NCI-H460 (cell line): ENCODE measurements around the gene VAV3. TPM values are rescaled to one million over a fixed set of nuclear protein-coding genes. Genes with fewer than 3 reads are reported as not detected.

ENCODE experiments used
- DNase-seq: peaks from one replicate; pipeline ENCODE4 v3.0.0-alpha.2; 2016; ENCODE audit warnings: low read depth; ENCODE audit errors: extremely low read depth
- total RNA-seq: library from RNA; depleted of rRNA; stranded (reverse); fragments of >200 nt; shearing (Covaris generic); gene quantifications from 2 replicates; pipeline ENCODE4 v1.2.3, GENCODE V29; 2014

VAV3 gene
- total RNA-seq, 1 experiment from 2014 or later: 0.79 TPM

GRCh38 chr1:107692580-107693345, 272.2 kb downstream of the VAV3 start:
- DNase-seq: no peak

- no peak for DNase-seq
These were observed 273.4 kb downstream of the VAV3 start for GRCh38 chr1:107691540-107691939.

- no peak for DNase-seq
These were observed 274.5 kb downstream of the VAV3 start for GRCh38 chr1:107690491-107690890.

- no peak for DNase-seq
These were observed 275.2 kb downstream of the VAV3 start for GRCh38 chr1:107689733-107690132.

- no peak for DNase-seq
These were observed 275.8 kb downstream of the VAV3 start for GRCh38 chr1:107689159-107689558.

GRCh38 chr1:107687849-107688753, 276.9 kb downstream of the VAV3 start:
- no peak for DNase-seq

GRCh38 chr1:107683683-107684082, 281.3 kb downstream of the VAV3 start:
- no peak for DNase-seq

- no peak for DNase-seq
These were observed 281.8 kb downstream of the VAV3 start for GRCh38 chr1:107683191-107683657.

GRCh38 chr1:107682467-107682866, 282.5 kb downstream of the VAV3 start:
- no peak for DNase-seq

GRCh38 chr1:107681001-107681479, 283.9 kb downstream of the VAV3 start:
- no peak for DNase-seq

- no peak for DNase-seq
These were observed 284.4 kb downstream of the VAV3 start for GRCh38 chr1:107680579-107680985.

- DNase-seq: no peak
These were observed 285.5 kb downstream of the VAV3 start for GRCh38 chr1:107679411-107679953.

- DNase-seq: no peak
These were observed 286.0 kb downstream of the VAV3 start for GRCh38 chr1:107678993-107679392.

- no peak for DNase-seq
These were observed 287.3 kb downstream of the VAV3 start for GRCh38 chr1:107677697-107678096.

- DNase-seq: no peak
These were observed 290.5 kb downstream of the VAV3 start for GRCh38 chr1:107674486-107674885.

- DNase-seq: no peak
These were observed 292.0 kb downstream of the VAV3 start for GRCh38 chr1:107673006-107673405.

- no peak for DNase-seq
These were observed 294.5 kb downstream of the VAV3 start for GRCh38 chr1:107670397-107671040.

GRCh38 chr1:107669996-107670395, 295.0 kb downstream of the VAV3 start:
- no peak for DNase-seq

- no peak for DNase-seq
These were observed 296.2 kb downstream of the VAV3 start for GRCh38 chr1:107668762-107669161.

- DNase-seq: no peak
These were observed 298.5 kb downstream of the VAV3 start for GRCh38 chr1:107666493-107666892.
